SHP77 (cell line): ENCODE data around the gene COL24A1.
A peak's percentile ranks its signal among the peaks of the same experiment; 100 is the strongest.

ENCODE experiments used
- DNase-seq, 2 experiments: peaks; one replicate each; lab custom pipeline; 2025; lab: John Stamatoyannopoulos, UW

The COL24A1 gene

GRCh38 chr1:86156566-86157455 is at the start of gene COL24A1:
TSS of gene COL24A1 (minus strand) at chr1:86156772. CDS start at chr1:86156396, 376 bp downstream.
- DNase-seq, result peak; percentile 2 to 17

- DNase-seq, result no peak
Measured at GRCh38 chr1:86205741-86206140, 49.2 kb upstream of the COL24A1 start.

GRCh38 chr1:86202552-86203340 is 46.2 kb upstream of the COL24A1 start:
- DNase-seq, result no peak

GRCh38 chr1:86201311-86201710 is 44.7 kb upstream of the COL24A1 start:
- DNase-seq, result no peak

GRCh38 chr1:86200901-86201300 is 44.3 kb upstream of the COL24A1 start:
- DNase-seq, result no peak

GRCh38 chr1:86197206-86197855 is 40.8 kb upstream of the COL24A1 start:
- no peak for DNase-seq

- DNase-seq, result no peak
Measured at GRCh38 chr1:86195281-86195680, 38.7 kb upstream of the COL24A1 start.

- no peak for DNase-seq
Measured at GRCh38 chr1:86194491-86195034, 38.0 kb upstream of the COL24A1 start.

GRCh38 chr1:86192417-86192816 is 35.8 kb upstream of the COL24A1 start:
- DNase-seq, result no peak

GRCh38 chr1:86191958-86192357 is 35.4 kb upstream of the COL24A1 start:
- DNase-seq, result no peak

GRCh38 chr1:86190873-86191272 is 34.3 kb upstream of the COL24A1 start:
- DNase-seq, result no peak

GRCh38 chr1:86184426-86184825 is 27.9 kb upstream of the COL24A1 start:
- DNase-seq, result no peak

GRCh38 chr1:86183810-86184209 is 27.2 kb upstream of the COL24A1 start:
- DNase-seq, result no peak

GRCh38 chr1:86176226-86176625 is 19.7 kb upstream of the COL24A1 start:
- DNase-seq, result no peak

GRCh38 chr1:86175756-86176155 is 19.2 kb upstream of the COL24A1 start:
- DNase-seq, result no peak

- no peak for DNase-seq
Measured at GRCh38 chr1:86169625-86170024, 13.1 kb upstream of the COL24A1 start.

- DNase-seq, result no peak
Measured at GRCh38 chr1:86159800-86160199, 3.2 kb upstream of the COL24A1 start.

- DNase-seq, result no peak
Measured at GRCh38 chr1:86155807-86156565, 586 bp downstream of the COL24A1 start.

- DNase-seq, result no peak
Measured at GRCh38 chr1:86155051-86155806, 1.3 kb downstream of the COL24A1 start.

- DNase-seq, result no peak
Measured at GRCh38 chr1:86154571-86155050, 2.0 kb downstream of the COL24A1 start.

- DNase-seq, result no peak
Measured at GRCh38 chr1:86153836-86154235, 2.7 kb downstream of the COL24A1 start.
